Mammary epithelial cell (primary cell): ENCODE measurements around the gene OR11A1.

ENCODE experiments used
- EZH2 ChIP-seq: IDR thresholded peaks from 2 replicates; pipeline ENCODE4 v1.6.1; 2012; ENCODE audit warnings: low read length, inconsistent platforms, borderline replicate concordance
- TF ChIP-seq, protein P1 (sequence below), 2 donors: IDR thresholded peaks in 1 of 2; conservative IDR thresholded peaks in 1 of 2; 2 replicates each; pipeline ENCODE4 v1.5.1; 2011 to 2012; ENCODE audit warnings: inconsistent platforms in 2 of 2, low read length in 2 of 2, mild to moderate bottlenecking in 2 of 2, control low read depth in 1 of 2, low read depth in 1 of 2; ENCODE audit not compliant: insufficient read depth in 1 of 2; ENCODE audit errors: extremely low read depth in 1 of 2

DNA sequence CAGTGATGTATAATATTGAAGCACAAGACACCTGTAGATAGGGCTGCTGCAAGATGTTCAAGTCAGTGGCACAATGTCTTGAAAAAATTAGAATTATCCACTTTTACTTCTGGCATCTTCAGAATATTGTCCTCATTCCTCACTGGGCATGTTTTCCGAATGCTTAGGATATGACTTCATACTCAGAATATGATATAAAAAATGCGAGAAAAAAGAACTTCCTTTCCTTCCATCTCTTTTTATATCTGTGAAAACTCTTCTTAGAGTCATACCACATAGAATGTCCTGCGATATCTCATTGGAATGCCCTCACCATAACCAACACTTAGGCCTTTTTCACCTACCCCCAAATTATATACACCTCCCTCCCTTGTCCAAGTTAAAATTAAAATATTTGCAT lies 26.3 kb upstream of the OR11A1 start:
- TF ChIP-seq, protein P1, sequence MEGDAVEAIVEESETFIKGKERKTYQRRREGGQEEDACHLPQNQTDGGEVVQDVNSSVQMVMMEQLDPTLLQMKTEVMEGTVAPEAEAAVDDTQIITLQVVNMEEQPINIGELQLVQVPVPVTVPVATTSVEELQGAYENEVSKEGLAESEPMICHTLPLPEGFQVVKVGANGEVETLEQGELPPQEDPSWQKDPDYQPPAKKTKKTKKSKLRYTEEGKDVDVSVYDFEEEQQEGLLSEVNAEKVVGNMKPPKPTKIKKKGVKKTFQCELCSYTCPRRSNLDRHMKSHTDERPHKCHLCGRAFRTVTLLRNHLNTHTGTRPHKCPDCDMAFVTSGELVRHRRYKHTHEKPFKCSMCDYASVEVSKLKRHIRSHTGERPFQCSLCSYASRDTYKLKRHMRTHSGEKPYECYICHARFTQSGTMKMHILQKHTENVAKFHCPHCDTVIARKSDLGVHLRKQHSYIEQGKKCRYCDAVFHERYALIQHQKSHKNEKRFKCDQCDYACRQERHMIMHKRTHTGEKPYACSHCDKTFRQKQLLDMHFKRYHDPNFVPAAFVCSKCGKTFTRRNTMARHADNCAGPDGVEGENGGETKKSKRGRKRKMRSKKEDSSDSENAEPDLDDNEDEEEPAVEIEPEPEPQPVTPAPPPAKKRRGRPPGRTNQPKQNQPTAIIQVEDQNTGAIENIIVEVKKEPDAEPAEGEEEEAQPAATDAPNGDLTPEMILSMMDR (conservative IDR thresholded peaks at IDR 0.05 in 1 of 2, IDR thresholded peaks at IDR 0.05 in 1 of 2; ENCODE audit: extremely low read depth in 1 of 2, insufficient read depth in 1 of 2, low read depth in 1 of 2, low read length in 2 of 2), result no peak
- TF ChIP-seq EZH2, result no peak
